HEK293 (cell line): ENCODE data around the gene TIGD3.

Source experiments
- CTCF ChIP-seq: fragments of 450-650 bp; formaldehyde crosslinking; IDR thresholded peaks from 2 replicates; pipeline ENCODE4 v1.5.1; 2016; ENCODE audit warnings: missing biosample characterization, missing genetic modification characterization
- KLF1 ChIP-seq: fragments of 450-650 bp; formaldehyde crosslinking; IDR thresholded peaks from 2 replicates; pipeline ENCODE4 v1.5.1; 2016; ENCODE audit warnings: missing biosample characterization, missing genetic modification characterization
- KLF7 ChIP-seq: fragments of 450-650 bp; formaldehyde crosslinking; IDR thresholded peaks from 2 replicates; pipeline ENCODE4 v1.5.1; 2016; ENCODE audit warnings: missing biosample characterization, missing genetic modification characterization, borderline replicate concordance
- PBX3 ChIP-seq: sonication (generic); formaldehyde crosslinking; IDR thresholded peaks from 2 replicates; pipeline ENCODE4 v1.8.1; 2022; ENCODE audit warnings: mild to moderate bottlenecking, moderate library complexity, missing genetic modification reagents
- RBAK ChIP-seq: fragments of 450-650 bp; formaldehyde crosslinking; IDR thresholded peaks from 2 replicates; pipeline ENCODE4 v1.5.1; 2016; ENCODE audit warnings: missing biosample characterization, missing genetic modification characterization
- ZBTB26 ChIP-seq: fragments of 450-650 bp; formaldehyde crosslinking; optimal IDR thresholded peaks from 2 replicates; pipeline ENCODE3; 2016; ENCODE audit warnings: missing biosample characterization, mild to moderate bottlenecking, missing genetic modification characterization
- ZBTB44 ChIP-seq: fragments of 450-650 bp; IDR thresholded peaks from 2 replicates; pipeline ENCODE4 v1.5.1; 2018; ENCODE audit warnings: missing biosample characterization, mild to moderate bottlenecking, missing genetic modification characterization
- ZNF174 ChIP-seq: fragments of 450-650 bp; formaldehyde crosslinking; IDR thresholded peaks from 2 replicates; pipeline ENCODE4 v1.5.0; 2017; ENCODE audit warnings: missing biosample characterization, mild to moderate bottlenecking, missing genetic modification characterization
- ZNF362 ChIP-seq: fragments of 450-650 bp; formaldehyde crosslinking; IDR thresholded peaks from 2 replicates; pipeline ENCODE4 v1.5.1; 2016; ENCODE audit warnings: missing biosample characterization, missing genetic modification characterization
- ZNF416 ChIP-seq: fragments of 450-650 bp; formaldehyde crosslinking; IDR thresholded peaks from 2 replicates; pipeline ENCODE4 v1.5.1; 2016; ENCODE audit warnings: missing biosample characterization, missing genetic modification characterization
- ZNF658 ChIP-seq: fragments of 450-650 bp; formaldehyde crosslinking; IDR thresholded peaks from 2 replicates; pipeline ENCODE4; 2016; ENCODE audit warnings: missing biosample characterization, missing genetic modification characterization
- ZNF701 ChIP-seq: fragments of 450-650 bp; formaldehyde crosslinking; IDR thresholded peaks from 2 replicates; pipeline ENCODE4 v1.5.1; 2016; ENCODE audit warnings: missing biosample characterization, missing genetic modification characterization

GRCh38 chr11:65383778-65384177 is 29.2 kb downstream of the TIGD3 start:
- no peak for TF ChIP-seq ZNF701 (tag by site-specific recombination)
- no peak for TF ChIP-seq ZNF362
- no peak for TF ChIP-seq ZBTB44 (tag by site-specific recombination)
- TF ChIP-seq KLF7 (tag by site-specific recombination), result no peak
- no peak for TF ChIP-seq ZNF416
- TF ChIP-seq ZBTB26 (tag by site-specific recombination), result no peak
- TF ChIP-seq CTCF (tag by site-specific recombination), result no peak
- no peak for TF ChIP-seq PBX3 (CRISPR knock-in tag)
- TF ChIP-seq KLF1 (tag by site-specific recombination), result no peak
- TF ChIP-seq RBAK (tag by site-specific recombination), result no peak
- TF ChIP-seq ZNF658 (tag by site-specific recombination), result no peak
- no peak for TF ChIP-seq ZNF174
